GM12878 (cell line): ENCODE measurements around the gene DDX51.

Experiments used
- CHD4 ChIP-seq: fragments of 200-600 bp; sonication (generic); IDR thresholded peaks from 2 replicates; pipeline ENCODE4 v1.6.1; 2016; ENCODE audit warnings: mild to moderate bottlenecking
- TF ChIP-seq, protein P1 (sequence below): fragments of 450-650 bp; IDR thresholded peaks from 2 replicates; pipeline ENCODE4 v1.6.1; 2017; ENCODE audit warnings: mild to moderate bottlenecking, moderate library complexity

DNA sequence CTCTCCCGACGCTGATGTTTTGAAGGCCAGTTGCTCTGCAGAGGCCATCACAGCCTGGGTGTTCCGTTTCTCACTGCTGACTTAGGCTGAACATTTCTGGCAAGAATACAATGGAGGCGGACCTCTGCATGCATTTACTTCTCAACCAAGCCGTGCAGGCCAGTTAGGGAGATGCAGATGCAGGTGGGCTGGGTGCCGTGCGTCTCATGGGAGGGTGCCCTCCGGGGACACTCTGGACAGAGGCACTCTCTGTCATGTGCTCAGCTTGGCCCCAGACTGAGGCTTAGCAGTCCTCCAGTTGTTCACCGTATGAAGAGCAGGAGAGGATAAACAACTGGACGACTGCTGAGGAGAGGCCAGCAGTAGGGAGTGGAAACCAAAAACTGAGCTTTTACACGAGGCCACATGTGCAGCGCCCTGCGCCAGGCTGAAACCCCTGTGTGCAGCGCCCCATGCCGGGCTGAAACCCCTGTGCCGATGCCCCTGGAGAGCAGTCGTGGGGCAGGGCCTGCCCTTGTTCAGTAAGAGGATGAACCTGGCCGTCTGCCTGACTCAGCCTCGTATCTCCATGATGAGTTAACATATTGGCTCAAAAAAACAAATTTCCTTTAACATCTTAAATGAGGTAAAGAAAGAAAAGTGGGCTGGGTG is 32.3 kb downstream of the DDX51 start:
- no peak for TF ChIP-seq CHD4
- TF ChIP-seq, protein P1, sequence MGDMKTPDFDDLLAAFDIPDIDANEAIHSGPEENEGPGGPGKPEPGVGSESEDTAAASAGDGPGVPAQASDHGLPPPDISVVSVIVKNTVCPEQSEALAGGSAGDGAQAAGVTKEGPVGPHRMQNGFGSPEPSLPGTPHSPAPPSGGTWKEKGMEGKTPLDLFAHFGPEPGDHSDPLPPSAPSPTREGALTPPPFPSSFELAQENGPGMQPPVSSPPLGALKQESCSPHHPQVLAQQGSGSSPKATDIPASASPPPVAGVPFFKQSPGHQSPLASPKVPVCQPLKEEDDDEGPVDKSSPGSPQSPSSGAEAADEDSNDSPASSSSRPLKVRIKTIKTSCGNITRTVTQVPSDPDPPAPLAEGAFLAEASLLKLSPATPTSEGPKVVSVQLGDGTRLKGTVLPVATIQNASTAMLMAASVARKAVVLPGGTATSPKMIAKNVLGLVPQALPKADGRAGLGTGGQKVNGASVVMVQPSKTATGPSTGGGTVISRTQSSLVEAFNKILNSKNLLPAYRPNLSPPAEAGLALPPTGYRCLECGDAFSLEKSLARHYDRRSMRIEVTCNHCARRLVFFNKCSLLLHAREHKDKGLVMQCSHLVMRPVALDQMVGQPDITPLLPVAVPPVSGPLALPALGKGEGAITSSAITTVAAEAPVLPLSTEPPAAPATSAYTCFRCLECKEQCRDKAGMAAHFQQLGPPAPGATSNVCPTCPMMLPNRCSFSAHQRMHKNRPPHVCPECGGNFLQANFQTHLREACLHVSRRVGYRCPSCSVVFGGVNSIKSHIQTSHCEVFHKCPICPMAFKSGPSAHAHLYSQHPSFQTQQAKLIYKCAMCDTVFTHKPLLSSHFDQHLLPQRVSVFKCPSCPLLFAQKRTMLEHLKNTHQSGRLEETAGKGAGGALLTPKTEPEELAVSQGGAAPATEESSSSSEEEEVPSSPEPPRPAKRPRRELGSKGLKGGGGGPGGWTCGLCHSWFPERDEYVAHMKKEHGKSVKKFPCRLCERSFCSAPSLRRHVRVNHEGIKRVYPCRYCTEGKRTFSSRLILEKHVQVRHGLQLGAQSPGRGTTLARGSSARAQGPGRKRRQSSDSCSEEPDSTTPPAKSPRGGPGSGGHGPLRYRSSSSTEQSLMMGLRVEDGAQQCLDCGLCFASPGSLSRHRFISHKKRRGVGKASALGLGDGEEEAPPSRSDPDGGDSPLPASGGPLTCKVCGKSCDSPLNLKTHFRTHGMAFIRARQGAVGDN: no peak
